SK-N-SH (cell line): ENCODE results near the gene NLRC5. TPM values are rescaled to one million over a fixed set of nuclear protein-coding genes. Genes with fewer than 3 reads are reported as not detected.

Source experiments
- CTCF ChIA-PET: fragments of 300-600, 350-600 bp; formaldehyde crosslinking; extraction: SDS; loops from one replicate; lab custom pipeline; 2021; lab: Yijun Ruan, JAX
- POLR2A ChIA-PET: fragments of 350-600 bp; sonication (Branson Sonifier 250); formaldehyde crosslinking; extraction: SDS; loops from one replicate; lab custom pipeline; 2020; ENCODE audit warnings: antibody characterized with exemption, inconsistent platforms; lab: Yijun Ruan, JAX
- DNase-seq: peaks from one replicate; pipeline ENCODE4 v3.0.0; 2012
- H2AFZ ChIP-seq: fragments of 200-600 bp; sonication (generic); 2 replicates; pipeline ENCODE4 v1.8.1; 2016; ENCODE audit warnings: antibody characterized with exemption, mild to moderate bottlenecking, low read depth
- H3F3A ChIP-seq: fragments of 200-600 bp; sonication (generic); replicated peaks from 2 replicates; pipeline ENCODE3; 2016; ENCODE audit warnings: antibody characterized with exemption, mild to moderate bottlenecking; ENCODE audit not compliant: insufficient read depth
- H3K27ac ChIP-seq, 2 experiments: fragments of 200-500 bp in 1 of 2; fragments of 200-600 bp in 1 of 2; sonication (Bioruptor generic) in 1 of 2; sonication (generic), shearing (Covaris generic) in 1 of 2; 2 replicates each; pipeline versions ENCODE4 v1.5.1 to v1.6.1; 2014 to 2016; ENCODE audit warnings: low read depth in 2 of 2, inconsistent platforms in 1 of 2, low read length in 1 of 2, mild to moderate bottlenecking in 1 of 2, mixed read lengths in 1 of 2
- H3K27me3 ChIP-seq: fragments of 200-600 bp; sonication (generic), shearing (Covaris generic); 2 replicates; pipeline ENCODE4 v1.6.1; 2016; ENCODE audit warnings: mixed run types; ENCODE audit not compliant: insufficient read depth
- H3K36me3 ChIP-seq, 2 experiments: fragments of 200-500 bp in 1 of 2; fragments of 200-600 bp in 1 of 2; sonication (Bioruptor generic) in 1 of 2; sonication (generic) in 1 of 2; replicated peaks in 1 of 2; 2 replicates each; pipeline versions ENCODE3 to v1.5.1; 2014 to 2016; ENCODE audit warnings: low read length in 1 of 2, mild to moderate bottlenecking in 1 of 2; ENCODE audit not compliant: insufficient read depth in 2 of 2, control insufficient read depth in 1 of 2
- H3K4me1 ChIP-seq, 2 experiments: fragments of 200-500 bp in 1 of 2; fragments of 200-600 bp in 1 of 2; sonication (Bioruptor generic) in 1 of 2; sonication (generic), shearing (Covaris generic) in 1 of 2; 2 replicates each; pipeline versions ENCODE4 v1.5.1 to v1.6.1; 2014 to 2016; ENCODE audit warnings: low read depth in 1 of 2, low read length in 1 of 2, mixed run types in 1 of 2; ENCODE audit not compliant: insufficient read depth in 2 of 2, control insufficient read depth in 1 of 2
- H3K4me2 ChIP-seq: fragments of 200-600 bp; sonication (generic), shearing (Covaris generic); 2 replicates; pipeline ENCODE4 v1.6.1; 2017; ENCODE audit warnings: mixed run types
- H3K4me3 ChIP-seq, 2 experiments: fragments of 200-500 bp in 1 of 2; fragments of 200-600 bp in 1 of 2; sonication (Bioruptor generic) in 1 of 2; sonication (generic), shearing (Covaris generic) in 1 of 2; 2 replicates each; pipeline versions ENCODE4 v1.5.1 to v1.8.1; 2014 to 2016; ENCODE audit warnings: low read depth in 2 of 2, inconsistent platforms in 1 of 2, low read length in 1 of 2, mild to moderate bottlenecking in 1 of 2, mixed read lengths in 1 of 2, moderate library complexity in 1 of 2
- H3K79me2 ChIP-seq: fragments of 200-600 bp; sonication (generic); 2 replicates; pipeline ENCODE4 v1.8.1; 2017; ENCODE audit warnings: mild to moderate bottlenecking; ENCODE audit not compliant: insufficient read depth
- H3K9ac ChIP-seq: fragments of 200-600 bp; sonication (generic); 2 replicates; pipeline ENCODE4 v1.6.1; 2017; ENCODE audit warnings: mixed run types
- H3K9me2 ChIP-seq: fragments of 200-600 bp; sonication (generic); 2 replicates; pipeline ENCODE4 v1.6.1; 2017; ENCODE audit warnings: mixed run types
- H3K9me3 ChIP-seq: fragments of 200-600 bp; sonication (generic); 2 replicates; pipeline ENCODE4 v1.6.1; 2017; ENCODE audit warnings: mixed run types, mild to moderate bottlenecking, moderate library complexity
- H4K20me1 ChIP-seq: fragments of 200-600 bp; sonication (generic); 2 replicates; pipeline ENCODE4 v1.6.1; 2017; ENCODE audit warnings: mild to moderate bottlenecking, mixed run types; ENCODE audit not compliant: insufficient read depth
- CTCF ChIP-seq: fragments of 200-600 bp; sonication (generic); IDR thresholded peaks from 2 replicates; pipeline ENCODE4 v1.6.1; 2017; ENCODE audit warnings: antibody characterized with exemption, mild to moderate bottlenecking, moderate library complexity
- EZH2phosphoT487 ChIP-seq: fragments of 200-600 bp; sonication (generic); IDR thresholded peaks from 2 replicates; pipeline ENCODE4 v1.6.1; 2017; ENCODE audit warnings: low read depth, mixed run types, mild to moderate bottlenecking, antibody characterized with exemption, moderate library complexity, borderline replicate concordance
- FOXJ3 ChIP-seq: sonication (generic); formaldehyde crosslinking; IDR thresholded peaks from 2 replicates; pipeline ENCODE4 v1.5.1; 2020; ENCODE audit warnings: mild to moderate bottlenecking, missing genetic modification reagents
- GABPA ChIP-seq: IDR thresholded peaks from 2 replicates; pipeline ENCODE4 v1.4.0; 2012; ENCODE audit warnings: low read depth, mild to moderate bottlenecking
- GATA2 ChIP-seq: sonication (generic); formaldehyde crosslinking; IDR thresholded peaks from 2 replicates; pipeline ENCODE4 v1.5.0; 2020; ENCODE audit warnings: mild to moderate bottlenecking, missing genetic modification reagents
- JUND ChIP-seq: IDR thresholded peaks from 2 replicates; pipeline ENCODE4 v1.4.0; 2012
- MAX ChIP-seq: IDR thresholded peaks from 2 replicates; pipeline ENCODE4 v1.4.0; 2012; ENCODE audit warnings: low read depth
- MEF2A ChIP-seq: IDR thresholded peaks from 2 replicates; pipeline ENCODE4 v1.4.0; 2012; ENCODE audit warnings: low read depth, borderline replicate concordance
- MXI1 ChIP-seq: IDR thresholded peaks from 2 replicates; pipeline ENCODE4 v1.6.1; 2012; ENCODE audit warnings: mild to moderate bottlenecking, low read depth, low read length, improper control_type of control experiment
- RAD21 ChIP-seq: IDR thresholded peaks from 2 replicates; pipeline ENCODE4 v1.6.1; 2012; ENCODE audit warnings: mild to moderate bottlenecking, low read length
- RFX5 ChIP-seq: IDR thresholded peaks from 2 replicates; pipeline ENCODE4 v1.6.1; 2012; ENCODE audit warnings: mild to moderate bottlenecking, improper control_type of control experiment, low read length
- SIN3A ChIP-seq: IDR thresholded peaks from 2 replicates; pipeline ENCODE4 v1.6.1; 2012; ENCODE audit warnings: low read depth, mild to moderate bottlenecking, low read length, moderate library complexity, borderline replicate concordance
- SMC3 ChIP-seq: IDR thresholded peaks from 2 replicates; pipeline ENCODE4 v1.6.1; 2012; ENCODE audit warnings: low read depth, low read length, improper control_type of control experiment
- TAF1 ChIP-seq: IDR thresholded peaks from 2 replicates; pipeline ENCODE4 v1.6.1; 2012; ENCODE audit warnings: low read depth, mild to moderate bottlenecking, low read length, moderate library complexity, borderline replicate concordance
- TCF12 ChIP-seq: IDR thresholded peaks from 2 replicates; pipeline ENCODE4 v1.4.0; 2012
- TEAD4 ChIP-seq: IDR thresholded peaks from 2 replicates; pipeline ENCODE4 v1.4.0; 2012; ENCODE audit warnings: mild to moderate bottlenecking, borderline replicate concordance; ENCODE audit not compliant: insufficient read depth
- ZBTB33 ChIP-seq: IDR thresholded peaks from 2 replicates; pipeline ENCODE4 v1.4.0; 2012; ENCODE audit warnings: low read depth, borderline replicate concordance
- WGBS: methylation state at CpG from one replicate; pipeline ENCODE4 v1.1.6; 2017; ENCODE audit warnings: low lambda C conversion rate; 5-methylcytosine and 5-hydroxymethylcytosine counted together
- polyA plus RNA-seq, 3 experiments: library from polyadenylated mRNA; depleted of rRNA; stranded (reverse); fragments of >200 nt; gene quantifications; 2 replicates each; pipeline ENCODE4 v1.2.3, GENCODE V29; 2012

NLRC5 gene
- polyA plus RNA-seq, 1 of the 3 experiments (the other 2 are of a cell fraction): 6.5 TPM

GRCh38 chr16:57031156-57031555 lies 41.8 kb downstream of the NLRC5 start:
- no peak overlapping the region for H3K4me2 ChIP-seq
- DNase-seq: no peak
- no peak overlapping the region for H2AFZ ChIP-seq
- no peaks in the 10 kb centered on the region for H3K9me2 ChIP-seq
- 88% methylated on average over 4 of the region's 4 CpGs for WGBS
- no peak overlapping the region for H3K9ac ChIP-seq
- CTCF ChIA-PET: interaction anchor here (1.0 to 1.1 kb wide), 2 partner anchors 32 to 53 kb away, joined by 3 read pairs; no protein-coding TSS in a partner anchor
- no peaks in the 10 kb centered on the region for H4K20me1 ChIP-seq
- no peak overlapping the region for H3K27ac ChIP-seq
- POLR2A ChIA-PET: interaction anchor here (0.6 kb wide), 1 partner anchor 277 kb away, joined by 3 read pairs; no protein-coding TSS in a partner anchor
- H3K79me2 ChIP-seq: no peaks in the 10 kb centered on the region
- H3K27me3 ChIP-seq: no peaks in the 10 kb centered on the region
- no peaks in the 10 kb centered on the region for H3F3A ChIP-seq
- no peaks in the 10 kb centered on the region for H3K9me3 ChIP-seq
- no peaks in the 10 kb centered on the region for H3K4me1 ChIP-seq
- TF ChIP-seq RFX5: no peak
- TF ChIP-seq ZBTB33: no peak
- no peak for TF ChIP-seq MEF2A
- no peak for TF ChIP-seq MXI1
- no peak for TF ChIP-seq RAD21
- no peak for TF ChIP-seq GATA2 (CRISPR knock-in tag)
- TF ChIP-seq TCF12: no peak
- TF ChIP-seq MAX: no peak
- no peak for TF ChIP-seq JUND
- no peak for TF ChIP-seq SMC3
- no peak for TF ChIP-seq TEAD4
- no peak for TF ChIP-seq CTCF
- TF ChIP-seq EZH2phosphoT487: no peak
- no peak for TF ChIP-seq SIN3A
- no peak for TF ChIP-seq TAF1
- no peak for TF ChIP-seq FOXJ3 (CRISPR knock-in tag)
- no peak for TF ChIP-seq GABPA
- no peak overlapping the region for H3K4me3 ChIP-seq
- no peaks in the 10 kb centered on the region for H3K36me3 ChIP-seq
